SK-N-SH (cell line): ENCODE measurements around the gene ETV3. TPM values are rescaled to one million over a fixed set of nuclear protein-coding genes. Genes with fewer than 3 reads are reported as not detected.
A peak's percentile ranks its signal among the peaks of the same experiment; 100 is the strongest.

Experiments
- CTCF ChIA-PET: fragments of 300-600, 350-600 bp; formaldehyde crosslinking; extraction: SDS; loops from one replicate; lab custom pipeline; 2021; lab: Yijun Ruan, JAX
- POLR2A ChIA-PET: fragments of 350-600 bp; sonication (Branson Sonifier 250); formaldehyde crosslinking; extraction: SDS; loops from one replicate; lab custom pipeline; 2020; ENCODE audit warnings: antibody characterized with exemption, inconsistent platforms; lab: Yijun Ruan, JAX
- DNase-seq: peaks from one replicate; pipeline ENCODE4 v3.0.0; 2012
- H2AFZ ChIP-seq: fragments of 200-600 bp; sonication (generic); 2 replicates; pipeline ENCODE4 v1.8.1; 2016; ENCODE audit warnings: antibody characterized with exemption, mild to moderate bottlenecking, low read depth
- H3F3A ChIP-seq: fragments of 200-600 bp; sonication (generic); replicated peaks from 2 replicates; pipeline ENCODE3; 2016; ENCODE audit warnings: antibody characterized with exemption, mild to moderate bottlenecking; ENCODE audit not compliant: insufficient read depth
- H3K27ac ChIP-seq, 2 experiments: fragments of 200-500 bp in 1 of 2; fragments of 200-600 bp in 1 of 2; sonication (Bioruptor generic) in 1 of 2; sonication (generic), shearing (Covaris generic) in 1 of 2; 2 replicates each; pipeline versions ENCODE4 v1.5.1 to v1.6.1; 2014 to 2016; ENCODE audit warnings: low read depth in 2 of 2, inconsistent platforms in 1 of 2, low read length in 1 of 2, mild to moderate bottlenecking in 1 of 2, mixed read lengths in 1 of 2
- H3K27me3 ChIP-seq: fragments of 200-600 bp; sonication (generic), shearing (Covaris generic); 2 replicates; pipeline ENCODE4 v1.6.1; 2016; ENCODE audit warnings: mixed run types; ENCODE audit not compliant: insufficient read depth
- H3K36me3 ChIP-seq, 2 experiments: fragments of 200-500 bp in 1 of 2; fragments of 200-600 bp in 1 of 2; sonication (Bioruptor generic) in 1 of 2; sonication (generic) in 1 of 2; replicated peaks in 1 of 2; 2 replicates each; pipeline versions ENCODE3 to v1.5.1; 2014 to 2016; ENCODE audit warnings: low read length in 1 of 2, mild to moderate bottlenecking in 1 of 2; ENCODE audit not compliant: insufficient read depth in 2 of 2, control insufficient read depth in 1 of 2
- H3K4me1 ChIP-seq, 2 experiments: fragments of 200-500 bp in 1 of 2; fragments of 200-600 bp in 1 of 2; sonication (Bioruptor generic) in 1 of 2; sonication (generic), shearing (Covaris generic) in 1 of 2; 2 replicates each; pipeline versions ENCODE4 v1.5.1 to v1.6.1; 2014 to 2016; ENCODE audit warnings: low read depth in 1 of 2, low read length in 1 of 2, mixed run types in 1 of 2; ENCODE audit not compliant: insufficient read depth in 2 of 2, control insufficient read depth in 1 of 2
- H3K4me2 ChIP-seq: fragments of 200-600 bp; sonication (generic), shearing (Covaris generic); 2 replicates; pipeline ENCODE4 v1.6.1; 2017; ENCODE audit warnings: mixed run types
- H3K4me3 ChIP-seq, 2 experiments: fragments of 200-500 bp in 1 of 2; fragments of 200-600 bp in 1 of 2; sonication (Bioruptor generic) in 1 of 2; sonication (generic), shearing (Covaris generic) in 1 of 2; 2 replicates each; pipeline versions ENCODE4 v1.5.1 to v1.8.1; 2014 to 2016; ENCODE audit warnings: low read depth in 2 of 2, inconsistent platforms in 1 of 2, low read length in 1 of 2, mild to moderate bottlenecking in 1 of 2, mixed read lengths in 1 of 2, moderate library complexity in 1 of 2
- H3K79me2 ChIP-seq: fragments of 200-600 bp; sonication (generic); 2 replicates; pipeline ENCODE4 v1.8.1; 2017; ENCODE audit warnings: mild to moderate bottlenecking; ENCODE audit not compliant: insufficient read depth
- H3K9ac ChIP-seq: fragments of 200-600 bp; sonication (generic); 2 replicates; pipeline ENCODE4 v1.6.1; 2017; ENCODE audit warnings: mixed run types
- H3K9me2 ChIP-seq: fragments of 200-600 bp; sonication (generic); 2 replicates; pipeline ENCODE4 v1.6.1; 2017; ENCODE audit warnings: mixed run types
- H3K9me3 ChIP-seq: fragments of 200-600 bp; sonication (generic); 2 replicates; pipeline ENCODE4 v1.6.1; 2017; ENCODE audit warnings: mixed run types, mild to moderate bottlenecking, moderate library complexity
- H4K20me1 ChIP-seq: fragments of 200-600 bp; sonication (generic); 2 replicates; pipeline ENCODE4 v1.6.1; 2017; ENCODE audit warnings: mild to moderate bottlenecking, mixed run types; ENCODE audit not compliant: insufficient read depth
- CHD2 ChIP-seq: fragments of 150-350 bp; IDR thresholded peaks from 2 replicates; pipeline ENCODE4 v1.6.1; 2018; ENCODE audit warnings: low read length; ENCODE audit not compliant: partially characterized antibody
- CTCF ChIP-seq: fragments of 200-600 bp; sonication (generic); IDR thresholded peaks from 2 replicates; pipeline ENCODE4 v1.6.1; 2017; ENCODE audit warnings: antibody characterized with exemption, mild to moderate bottlenecking, moderate library complexity
- ELF1 ChIP-seq: IDR thresholded peaks from 2 replicates; pipeline ENCODE4 v1.4.0; 2012
- EZH2phosphoT487 ChIP-seq: fragments of 200-600 bp; sonication (generic); IDR thresholded peaks from 2 replicates; pipeline ENCODE4 v1.6.1; 2017; ENCODE audit warnings: low read depth, mixed run types, mild to moderate bottlenecking, antibody characterized with exemption, moderate library complexity, borderline replicate concordance
- FOSL2 ChIP-seq: IDR thresholded peaks from 2 replicates; pipeline ENCODE4 v1.4.0; 2012; ENCODE audit warnings: low read depth, mild to moderate bottlenecking, moderate library complexity, borderline replicate concordance
- FOXJ3 ChIP-seq: sonication (generic); formaldehyde crosslinking; IDR thresholded peaks from 2 replicates; pipeline ENCODE4 v1.5.1; 2020; ENCODE audit warnings: mild to moderate bottlenecking, missing genetic modification reagents
- FOXM1 ChIP-seq: IDR thresholded peaks from 2 replicates; pipeline ENCODE4 v1.4.0; 2012; ENCODE audit warnings: low read depth, mild to moderate bottlenecking
- JUND ChIP-seq: IDR thresholded peaks from 2 replicates; pipeline ENCODE4 v1.4.0; 2012
- MAX ChIP-seq: IDR thresholded peaks from 2 replicates; pipeline ENCODE4 v1.4.0; 2012; ENCODE audit warnings: low read depth
- MXI1 ChIP-seq: IDR thresholded peaks from 2 replicates; pipeline ENCODE4 v1.6.1; 2012; ENCODE audit warnings: mild to moderate bottlenecking, low read depth, low read length, improper control_type of control experiment
- NFIC ChIP-seq: IDR thresholded peaks from 2 replicates; pipeline ENCODE4 v1.4.0; 2012; ENCODE audit warnings: borderline replicate concordance
- POLR2AphosphoS5 ChIP-seq: IDR thresholded peaks from 2 replicates; pipeline ENCODE4 v1.6.1; 2012; ENCODE audit warnings: low read depth, low read length
- RAD21 ChIP-seq: IDR thresholded peaks from 2 replicates; pipeline ENCODE4 v1.6.1; 2012; ENCODE audit warnings: mild to moderate bottlenecking, low read length
- REST ChIP-seq: IDR thresholded peaks from 2 replicates; pipeline ENCODE4 v1.6.1; 2012; ENCODE audit warnings: mild to moderate bottlenecking, low read depth, low read length, moderate library complexity
- RFX5 ChIP-seq: IDR thresholded peaks from 2 replicates; pipeline ENCODE4 v1.6.1; 2012; ENCODE audit warnings: mild to moderate bottlenecking, improper control_type of control experiment, low read length
- RXRA ChIP-seq: IDR thresholded peaks from 2 replicates; pipeline ENCODE4 v1.4.0; 2012; ENCODE audit warnings: low read depth, mild to moderate bottlenecking, borderline replicate concordance
- SIN3A ChIP-seq: IDR thresholded peaks from 2 replicates; pipeline ENCODE4 v1.6.1; 2012; ENCODE audit warnings: low read depth, mild to moderate bottlenecking, low read length, moderate library complexity, borderline replicate concordance
- TAF1 ChIP-seq: IDR thresholded peaks from 2 replicates; pipeline ENCODE4 v1.6.1; 2012; ENCODE audit warnings: low read depth, mild to moderate bottlenecking, low read length, moderate library complexity, borderline replicate concordance
- TCF12 ChIP-seq: IDR thresholded peaks from 2 replicates; pipeline ENCODE4 v1.4.0; 2012
- TEAD4 ChIP-seq: IDR thresholded peaks from 2 replicates; pipeline ENCODE4 v1.4.0; 2012; ENCODE audit warnings: mild to moderate bottlenecking, borderline replicate concordance; ENCODE audit not compliant: insufficient read depth
- USF1 ChIP-seq: IDR thresholded peaks from 2 replicates; pipeline ENCODE4 v1.4.0; 2012; ENCODE audit warnings: low read depth, borderline replicate concordance
- YY1 ChIP-seq: IDR thresholded peaks from 2 replicates; pipeline ENCODE4 v1.4.0; 2012; ENCODE audit warnings: low read depth, mild to moderate bottlenecking
- ZBTB33 ChIP-seq: IDR thresholded peaks from 2 replicates; pipeline ENCODE4 v1.4.0; 2012; ENCODE audit warnings: low read depth, borderline replicate concordance
- WGBS: methylation state at CpG from one replicate; pipeline ENCODE4 v1.1.6; 2017; ENCODE audit warnings: low lambda C conversion rate; 5-methylcytosine and 5-hydroxymethylcytosine counted together
- polyA plus RNA-seq, 3 experiments: library from polyadenylated mRNA; depleted of rRNA; stranded (reverse); fragments of >200 nt; gene quantifications; 2 replicates each; pipeline ENCODE4 v1.2.3, GENCODE V29; 2012

Gene ETV3
- polyA plus RNA-seq, 1 of the 3 experiments (the other 2 are of a cell fraction): 5.4 TPM

- TF ChIP-seq REST (no peak), SIN3A (no peak), USF1 (no peak)
Observed at GRCh38 chr1:157090771-157091170, 47.4 kb downstream of the ETV3 start (continued).

GRCh38 chr1:157090196-157090647, 48.0 kb downstream of the ETV3 start:
- Histone ChIP-seq H3K9ac (no peak overlapping the region), H3K27ac (no peak overlapping the region), H3K36me3 (no peaks in the 10 kb centered on the region), H3F3A (no peaks in the 10 kb centered on the region), H3K27me3 (no peaks in the 10 kb centered on the region), H3K4me2 (no peak overlapping the region), H3K4me3 (peak overlapping the region in 1 of 2 experiments; percentile 22; a peak in 1 of 4 replicates), H3K9me3 (no peaks in the 10 kb centered on the region), H4K20me1 (no peaks in the 10 kb centered on the region), H3K9me2 (no peaks in the 10 kb centered on the region), H3K79me2 (no peaks in the 10 kb centered on the region), H2AFZ (no peak overlapping the region; the same call in 1 of the 2 replicates), H3K4me1 (peaks cover 6 to 7% of the 10 kb centered on the region in 2 experiments; a peak in 2 of 4 replicates)
- ChIA-PET POLR2A (interaction anchor here (0.7 to 1.4 kb wide), 3 partner anchors 9 to 66 kb away, joined by 3 to 13 read pairs (median 5); no protein-coding TSS in a partner anchor), CTCF (interaction anchor here (0.5 to 13.6 kb wide), 63 partner anchors 9 to 394 kb away, joined by 3 to 586 read pairs (median 5); partner anchors contain the start of genes ETV3 and ETV3L)
- WGBS: 23% methylated on average over 9 of the region's 10 CpGs
- peak; percentile 88 for DNase-seq
- no peak for TF ChIP-seq RFX5
- no peak for TF ChIP-seq ZBTB33
- peak; percentile 97 for TF ChIP-seq RAD21
- no peak for TF ChIP-seq FOXM1
- peak; percentile 94 for TF ChIP-seq CTCF
- TF ChIP-seq SIN3A: no peak
- no peak for TF ChIP-seq YY1
- no peak for TF ChIP-seq NFIC
- no peak for TF ChIP-seq FOXJ3
- no peak for TF ChIP-seq USF1
- TF ChIP-seq MXI1: no peak
- no peak for TF ChIP-seq TAF1
- no peak for TF ChIP-seq POLR2AphosphoS5
- TF ChIP-seq JUND: no peak
- no peak for TF ChIP-seq TCF12
- TF ChIP-seq RXRA: no peak
- TF ChIP-seq EZH2phosphoT487: no peak
- peak; percentile 70 for TF ChIP-seq CHD2
- no peak for TF ChIP-seq ELF1
- no peak for TF ChIP-seq TEAD4
- no peak for TF ChIP-seq FOSL2
- no peak for TF ChIP-seq MAX
